HepG2 (cell line): ENCODE results near the gene CHKA. TPM values are rescaled to one million over a fixed set of nuclear protein-coding genes. Genes with fewer than 3 reads are reported as not detected.

Experiments
- CBX2 ChIP-seq, 2 experiments: fragments of 200-600 bp in 1 of 2; sonication (generic); formaldehyde crosslinking in 1 of 2; IDR thresholded peaks; 2 replicates each; pipeline versions ENCODE4 v1.7.0 to v1.8.1; 2018 to 2022; ENCODE audit warnings: low read depth in 2 of 2, low read length in 1 of 2, mild to moderate bottlenecking in 1 of 2, missing genetic modification reagents in 1 of 2
- GTF3A ChIP-seq: sonication (generic); formaldehyde crosslinking; conservative IDR thresholded peaks from 2 replicates; pipeline ENCODE4 v1.4.0; 2020; ENCODE audit warnings: mild to moderate bottlenecking, missing genetic modification reagents
- KLF16 ChIP-seq, 2 experiments: sonication (generic) in 1 of 2; formaldehyde crosslinking in 1 of 2; IDR thresholded peaks; 2 replicates each; pipeline versions ENCODE4 v1.6.1 to v1.8.0; 2016 to 2023; ENCODE audit warnings: missing genetic modification reagents in 2 of 2, missing compliant biosample characterization in 1 of 2
- KLF9 ChIP-seq: IDR thresholded peaks from 2 replicates; pipeline ENCODE4 v1.6.1; 2016; ENCODE audit warnings: low read depth
- KMT2B ChIP-seq: IDR thresholded peaks from 2 replicates; pipeline ENCODE4 v1.6.1; 2016; ENCODE audit warnings: missing genetic modification reagents, missing compliant biosample characterization
- NR2F1 ChIP-seq, 2 experiments: fragments of 450-650 bp in 1 of 2; formaldehyde crosslinking in 1 of 2; IDR thresholded peaks; 2 replicates each; pipeline versions ENCODE4 v1.5.0 to v1.6.1; 2016 to 2020; ENCODE audit warnings: mild to moderate bottlenecking in 1 of 2, missing compliant biosample characterization in 1 of 2, missing genetic modification reagents in 1 of 2, moderate library complexity in 1 of 2
- SETDB1 ChIP-seq: sonication (generic); formaldehyde crosslinking; IDR thresholded peaks from 2 replicates; pipeline ENCODE4 v1.5.1; 2020; ENCODE audit warnings: missing genetic modification reagents, mild to moderate bottlenecking, borderline replicate concordance
- TAF1 ChIP-seq: sonication (generic); formaldehyde crosslinking; IDR thresholded peaks from 2 replicates; pipeline ENCODE4 v1.4.0; 2020; ENCODE audit warnings: missing genetic modification reagents
- ZFP82 ChIP-seq: sonication (generic); formaldehyde crosslinking; IDR thresholded peaks from 2 replicates; pipeline ENCODE4 v1.5.1; 2020; ENCODE audit warnings: mild to moderate bottlenecking, missing genetic modification reagents, borderline replicate concordance
- ZNF17 ChIP-seq: sonication (generic); formaldehyde crosslinking; IDR thresholded peaks from 2 replicates; pipeline ENCODE4 v1.5.0; 2020; ENCODE audit warnings: mild to moderate bottlenecking, missing genetic modification reagents
- ZNF768 ChIP-seq: sonication (generic); formaldehyde crosslinking; IDR thresholded peaks from 2 replicates; pipeline ENCODE4 v1.4.0; 2020; ENCODE audit warnings: missing genetic modification reagents
- ZZZ3 ChIP-seq: sonication (generic); formaldehyde crosslinking; IDR thresholded peaks from 2 replicates; pipeline ENCODE4 v1.4.0; 2020; ENCODE audit warnings: missing genetic modification reagents, mild to moderate bottlenecking, borderline replicate concordance
- polyA plus RNA-seq, 8 experiments: library from polyadenylated mRNA; depleted of rRNA in 3 of 8; stranded (reverse) in 7 of 8; unstranded in 1 of 8; fragments of >200 nt; fragmentation: Illumina TruSeq in 4 of 8; extraction: Trizol in 4 of 8; gene quantifications; 2 replicates each; pipeline versions ENCODE4 v1.2.1 to v1.2.3, GENCODE V29; 2011 to 2016; ENCODE audit warnings: low read depth in 4 of 8, missing spikeins in 1 of 8, mixed read lengths in 1 of 8; ENCODE audit not compliant: insufficient read depth in 1 of 8
- total RNA-seq, 5 experiments: library from RNA; depleted of rRNA; stranded (reverse); fragments of >200 nt; fragmentation: Illumina TruSeq; extraction: Trizol; gene quantifications; 2 replicates each; pipeline ENCODE4 v1.2.3, GENCODE V29; 2016; ENCODE audit warnings: low read depth in 1 of 5
- TF ChIP-seq, protein P1 (sequence below): IDR thresholded peaks from 2 replicates; pipeline ENCODE4 v1.6.1; 2012; ENCODE audit warnings: low read length, improper control_type of control experiment
- TF ChIP-seq, protein P2 (sequence below): sonication (generic); formaldehyde crosslinking; IDR thresholded peaks from 2 replicates; pipeline ENCODE4 v1.4.0; 2020; ENCODE audit warnings: missing genetic modification reagents, borderline replicate concordance
- TF ChIP-seq, protein P3 (sequence below): sonication (generic); formaldehyde crosslinking; IDR thresholded peaks from 2 replicates; pipeline ENCODE4 v1.4.0; 2020; ENCODE audit warnings: missing genetic modification reagents, borderline replicate concordance
- TF ChIP-seq, protein P4 (sequence below): sonication (generic); formaldehyde crosslinking; IDR thresholded peaks from 2 replicates; pipeline ENCODE4 v1.4.0; 2020; ENCODE audit warnings: missing genetic modification reagents; ENCODE audit errors: not compliant biosample characterization
- TF ChIP-seq, protein P5 (sequence below): sonication (generic); formaldehyde crosslinking; IDR thresholded peaks from 2 replicates; pipeline ENCODE4 v1.8.0; 2022; ENCODE audit warnings: mild to moderate bottlenecking, missing genetic modification reagents

The CHKA gene
- total and polyA plus RNA-seq, 2 of the 13 experiments (the other 11 are each of a cell fraction or from before 2014, with no cell fraction given), result 71.6 to 92.7 TPM

DNA sequence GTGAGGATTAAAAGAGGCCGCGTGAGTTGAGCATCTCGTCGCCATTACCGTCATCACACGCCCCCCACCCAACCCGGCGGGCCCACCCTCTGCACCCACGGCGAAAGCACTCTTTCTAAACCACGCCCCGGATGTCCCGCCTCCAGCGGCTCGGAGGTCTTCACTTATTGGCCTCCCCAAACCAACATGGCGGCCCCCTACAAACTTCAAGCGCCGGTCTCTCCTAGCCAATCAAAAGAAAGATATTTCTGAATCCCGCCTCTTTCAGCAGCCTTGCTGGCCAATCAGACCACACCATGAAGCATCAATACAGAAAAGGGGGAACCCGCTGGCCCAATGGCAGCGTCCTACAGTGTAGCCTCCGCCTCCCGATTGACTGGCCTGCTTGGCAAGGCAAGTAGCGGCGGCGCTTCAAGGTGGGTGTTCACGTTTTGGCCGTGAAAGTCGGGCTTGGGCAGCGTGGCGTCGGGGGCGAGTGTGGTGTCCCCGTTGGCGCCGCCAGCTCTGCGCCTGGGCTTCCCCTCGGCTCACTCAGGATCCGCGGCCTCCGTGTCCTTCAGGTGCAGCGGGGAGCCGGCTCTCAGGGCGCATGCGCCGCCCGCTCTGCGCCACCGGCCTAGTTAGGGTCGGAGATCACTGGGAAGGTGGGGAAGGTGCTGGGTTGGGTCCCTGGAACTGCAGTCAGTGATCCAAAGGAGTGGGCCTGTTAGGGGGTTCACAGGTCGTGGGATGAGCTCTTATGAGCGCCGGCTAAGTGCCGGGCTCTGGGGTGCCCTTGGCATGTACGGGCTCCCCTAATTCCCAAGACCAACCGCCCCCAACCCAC, 90.7 kb downstream of the CHKA start, which contains the start of gene NDUFS8 (continued):
- TF ChIP-seq SETDB1 (CRISPR knock-in tag) (no peak), KMT2B (CRISPR knock-in tag) (peak; percentile 59; the same call in 1 of the 2 replicates), KLF9 (CRISPR knock-in tag) (0 out of 2 replicates have a peak, but pooled peaks have one; percentile 13), ZNF768 (peak; percentile 71; the same call in 1 of the 2 replicates), TAF1 (CRISPR knock-in tag) (peak; percentile 86), CBX2 (IDR thresholded peaks at IDR 0.05; ENCODE audit: low read depth, low read length) (no peak), CBX2 (CRISPR knock-in tag; IDR thresholded peaks at IDR 0.05; ENCODE audit: low read depth) (no peak), GTF3A (CRISPR knock-in tag) (no peak), ZNF17 (CRISPR knock-in tag) (0 out of 2 replicates have a peak, but pooled peaks have one; percentile 65), ZZZ3 (no peak), ZFP82 (CRISPR knock-in tag) (peak; percentile 67; the same call in 1 of the 2 replicates), KLF16 (CRISPR knock-in tag; IDR thresholded peaks at IDR 0.05) (peak in 1 of 2 experiments; percentile 72; a peak in 2 of 4 replicates), NR2F1 (CRISPR knock-in tag; IDR thresholded peaks at IDR 0.05) (0 out of 4 replicates have a peak, but pooled peaks of 1 of the 2 experiments have one; percentile 15)
- TF ChIP-seq, protein P1, sequence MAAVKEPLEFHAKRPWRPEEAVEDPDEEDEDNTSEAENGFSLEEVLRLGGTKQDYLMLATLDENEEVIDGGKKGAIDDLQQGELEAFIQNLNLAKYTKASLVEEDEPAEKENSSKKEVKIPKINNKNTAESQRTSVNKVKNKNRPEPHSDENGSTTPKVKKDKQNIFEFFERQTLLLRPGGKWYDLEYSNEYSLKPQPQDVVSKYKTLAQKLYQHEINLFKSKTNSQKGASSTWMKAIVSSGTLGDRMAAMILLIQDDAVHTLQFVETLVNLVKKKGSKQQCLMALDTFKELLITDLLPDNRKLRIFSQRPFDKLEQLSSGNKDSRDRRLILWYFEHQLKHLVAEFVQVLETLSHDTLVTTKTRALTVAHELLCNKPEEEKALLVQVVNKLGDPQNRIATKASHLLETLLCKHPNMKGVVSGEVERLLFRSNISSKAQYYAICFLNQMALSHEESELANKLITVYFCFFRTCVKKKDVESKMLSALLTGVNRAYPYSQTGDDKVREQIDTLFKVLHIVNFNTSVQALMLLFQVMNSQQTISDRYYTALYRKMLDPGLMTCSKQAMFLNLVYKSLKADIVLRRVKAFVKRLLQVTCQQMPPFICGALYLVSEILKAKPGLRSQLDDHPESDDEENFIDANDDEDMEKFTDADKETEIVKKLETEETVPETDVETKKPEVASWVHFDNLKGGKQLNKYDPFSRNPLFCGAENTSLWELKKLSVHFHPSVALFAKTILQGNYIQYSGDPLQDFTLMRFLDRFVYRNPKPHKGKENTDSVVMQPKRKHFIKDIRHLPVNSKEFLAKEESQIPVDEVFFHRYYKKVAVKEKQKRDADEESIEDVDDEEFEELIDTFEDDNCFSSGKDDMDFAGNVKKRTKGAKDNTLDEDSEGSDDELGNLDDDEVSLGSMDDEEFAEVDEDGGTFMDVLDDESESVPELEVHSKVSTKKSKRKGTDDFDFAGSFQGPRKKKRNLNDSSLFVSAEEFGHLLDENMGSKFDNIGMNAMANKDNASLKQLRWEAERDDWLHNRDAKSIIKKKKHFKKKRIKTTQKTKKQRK, result peak; percentile 72; the same call in 1 of the 2 replicates
- TF ChIP-seq, protein P2, sequence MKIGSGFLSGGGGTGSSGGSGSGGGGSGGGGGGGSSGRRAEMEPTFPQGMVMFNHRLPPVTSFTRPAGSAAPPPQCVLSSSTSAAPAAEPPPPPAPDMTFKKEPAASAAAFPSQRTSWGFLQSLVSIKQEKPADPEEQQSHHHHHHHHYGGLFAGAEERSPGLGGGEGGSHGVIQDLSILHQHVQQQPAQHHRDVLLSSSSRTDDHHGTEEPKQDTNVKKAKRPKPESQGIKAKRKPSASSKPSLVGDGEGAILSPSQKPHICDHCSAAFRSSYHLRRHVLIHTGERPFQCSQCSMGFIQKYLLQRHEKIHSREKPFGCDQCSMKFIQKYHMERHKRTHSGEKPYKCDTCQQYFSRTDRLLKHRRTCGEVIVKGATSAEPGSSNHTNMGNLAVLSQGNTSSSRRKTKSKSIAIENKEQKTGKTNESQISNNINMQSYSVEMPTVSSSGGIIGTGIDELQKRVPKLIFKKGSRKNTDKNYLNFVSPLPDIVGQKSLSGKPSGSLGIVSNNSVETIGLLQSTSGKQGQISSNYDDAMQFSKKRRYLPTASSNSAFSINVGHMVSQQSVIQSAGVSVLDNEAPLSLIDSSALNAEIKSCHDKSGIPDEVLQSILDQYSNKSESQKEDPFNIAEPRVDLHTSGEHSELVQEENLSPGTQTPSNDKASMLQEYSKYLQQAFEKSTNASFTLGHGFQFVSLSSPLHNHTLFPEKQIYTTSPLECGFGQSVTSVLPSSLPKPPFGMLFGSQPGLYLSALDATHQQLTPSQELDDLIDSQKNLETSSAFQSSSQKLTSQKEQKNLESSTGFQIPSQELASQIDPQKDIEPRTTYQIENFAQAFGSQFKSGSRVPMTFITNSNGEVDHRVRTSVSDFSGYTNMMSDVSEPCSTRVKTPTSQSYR (CRISPR knock-in tag), result no peak
- TF ChIP-seq, protein P3, sequence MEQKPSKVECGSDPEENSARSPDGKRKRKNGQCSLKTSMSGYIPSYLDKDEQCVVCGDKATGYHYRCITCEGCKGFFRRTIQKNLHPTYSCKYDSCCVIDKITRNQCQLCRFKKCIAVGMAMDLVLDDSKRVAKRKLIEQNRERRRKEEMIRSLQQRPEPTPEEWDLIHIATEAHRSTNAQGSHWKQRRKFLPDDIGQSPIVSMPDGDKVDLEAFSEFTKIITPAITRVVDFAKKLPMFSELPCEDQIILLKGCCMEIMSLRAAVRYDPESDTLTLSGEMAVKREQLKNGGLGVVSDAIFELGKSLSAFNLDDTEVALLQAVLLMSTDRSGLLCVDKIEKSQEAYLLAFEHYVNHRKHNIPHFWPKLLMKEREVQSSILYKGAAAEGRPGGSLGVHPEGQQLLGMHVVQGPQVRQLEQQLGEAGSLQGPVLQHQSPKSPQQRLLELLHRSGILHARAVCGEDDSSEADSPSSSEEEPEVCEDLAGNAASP (CRISPR knock-in tag), result no peak
- TF ChIP-seq, protein P4, sequence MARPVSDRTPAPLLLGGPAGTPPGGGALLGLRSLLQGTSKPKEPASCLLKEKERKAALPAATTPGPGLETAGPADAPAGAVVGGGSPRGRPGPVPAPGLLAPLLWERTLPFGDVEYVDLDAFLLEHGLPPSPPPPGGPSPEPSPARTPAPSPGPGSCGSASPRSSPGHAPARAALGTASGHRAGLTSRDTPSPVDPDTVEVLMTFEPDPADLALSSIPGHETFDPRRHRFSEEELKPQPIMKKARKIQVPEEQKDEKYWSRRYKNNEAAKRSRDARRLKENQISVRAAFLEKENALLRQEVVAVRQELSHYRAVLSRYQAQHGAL (CRISPR knock-in tag), result no peak
- TF ChIP-seq, protein P5, sequence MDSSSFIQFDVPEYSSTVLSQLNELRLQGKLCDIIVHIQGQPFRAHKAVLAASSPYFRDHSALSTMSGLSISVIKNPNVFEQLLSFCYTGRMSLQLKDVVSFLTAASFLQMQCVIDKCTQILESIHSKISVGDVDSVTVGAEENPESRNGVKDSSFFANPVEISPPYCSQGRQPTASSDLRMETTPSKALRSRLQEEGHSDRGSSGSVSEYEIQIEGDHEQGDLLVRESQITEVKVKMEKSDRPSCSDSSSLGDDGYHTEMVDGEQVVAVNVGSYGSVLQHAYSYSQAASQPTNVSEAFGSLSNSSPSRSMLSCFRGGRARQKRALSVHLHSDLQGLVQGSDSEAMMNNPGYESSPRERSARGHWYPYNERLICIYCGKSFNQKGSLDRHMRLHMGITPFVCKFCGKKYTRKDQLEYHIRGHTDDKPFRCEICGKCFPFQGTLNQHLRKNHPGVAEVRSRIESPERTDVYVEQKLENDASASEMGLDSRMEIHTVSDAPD (CRISPR knock-in tag), result no peak
